RWPE1 (cell line): ENCODE results near the gene CYBC1.
A peak's percentile ranks its signal among the peaks of the same experiment; 100 is the strongest.

ENCODE experiments used
- CTCF ChIA-PET: fragments of 350-600 bp; sonication (Branson Sonifier 250); formaldehyde crosslinking; extraction: SDS; loops from one replicate; lab custom pipeline; 2021; lab: Yijun Ruan, JAX
- POLR2A ChIA-PET: fragments of 400-600 bp; formaldehyde crosslinking; extraction: SDS; loops from one replicate; lab custom pipeline; 2020; ENCODE audit warnings: antibody characterized with exemption; ENCODE audit not compliant: low non-redundant PET; lab: Yijun Ruan, JAX
- DNase-seq: peaks from one replicate; pipeline ENCODE4 v3.0.0; 2012; ENCODE audit warnings: low spot score
- H3K27ac ChIP-seq: fragments of 450-650 bp; 2 replicates; pipeline ENCODE4 v1.5.1; 2017
- TF ChIP-seq, protein P1 (sequence below): fragments of 450-650 bp; conservative IDR thresholded peaks from 2 replicates; pipeline ENCODE4 v1.5.1; 2017; ENCODE audit warnings: low read depth, mild to moderate bottlenecking

CYBC1 gene

DNA sequence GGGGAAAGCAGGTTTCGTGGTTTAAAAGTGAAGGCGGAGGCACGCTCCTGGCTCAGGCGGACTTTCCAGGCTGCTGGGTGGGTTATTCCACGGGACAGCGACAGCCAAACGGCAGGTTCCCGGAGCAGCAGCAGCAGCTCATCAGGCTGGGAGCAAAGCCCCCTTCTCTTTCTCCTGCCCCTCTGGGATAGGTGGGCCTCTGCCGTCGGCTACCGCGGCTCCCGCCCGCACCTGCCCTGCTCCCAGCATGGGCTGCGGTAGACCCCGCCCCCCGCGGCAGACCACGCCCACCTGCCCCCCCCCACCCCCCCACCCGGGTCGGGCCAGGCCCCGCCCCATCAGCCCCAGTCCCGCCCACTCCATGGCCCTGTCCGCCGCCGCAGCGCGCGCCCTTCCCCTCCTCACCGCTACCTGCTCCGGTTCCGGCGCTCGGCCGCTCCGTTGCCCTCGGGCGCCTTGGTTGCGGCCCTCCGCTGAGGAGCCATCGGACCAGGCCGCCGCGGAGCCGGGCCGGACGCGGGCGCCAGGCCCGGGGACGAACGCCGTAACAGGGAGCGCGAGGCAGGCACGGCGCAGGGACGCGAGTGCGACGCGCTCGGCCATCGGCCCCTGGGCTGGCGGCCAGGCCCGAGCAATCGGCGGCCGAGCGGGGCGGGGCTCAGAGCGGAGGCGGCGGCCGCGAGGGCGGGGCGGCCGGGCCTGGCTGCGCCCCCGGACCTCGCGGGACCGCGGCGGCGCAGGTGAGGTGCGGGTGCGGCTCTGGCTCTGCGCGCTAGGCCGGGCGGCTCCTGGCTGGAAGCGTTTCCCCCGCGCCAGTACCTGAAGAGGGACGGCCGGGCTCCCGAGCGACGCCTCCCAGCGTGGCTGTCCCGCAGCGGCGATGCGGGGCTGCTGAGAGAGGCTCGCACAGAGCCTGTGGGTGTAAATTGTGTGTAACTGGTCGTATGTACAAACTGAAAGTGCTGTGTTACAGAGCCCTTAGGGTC lies 32.3 kb downstream of the CYBC1 start, which contains the start of the genes HEXD and OGFOD3:
Gene HEXD (plus strand): TSS at position 347 of the 986 bp plus-strand sequence. CDS start 1,453 bp downstream, outside the sequence.
Gene OGFOD3 (minus strand): TSS at position 586 of the 986 bp plus-strand sequence. CDS start 101 bp downstream, at position 485.
- TF ChIP-seq, protein P1, sequence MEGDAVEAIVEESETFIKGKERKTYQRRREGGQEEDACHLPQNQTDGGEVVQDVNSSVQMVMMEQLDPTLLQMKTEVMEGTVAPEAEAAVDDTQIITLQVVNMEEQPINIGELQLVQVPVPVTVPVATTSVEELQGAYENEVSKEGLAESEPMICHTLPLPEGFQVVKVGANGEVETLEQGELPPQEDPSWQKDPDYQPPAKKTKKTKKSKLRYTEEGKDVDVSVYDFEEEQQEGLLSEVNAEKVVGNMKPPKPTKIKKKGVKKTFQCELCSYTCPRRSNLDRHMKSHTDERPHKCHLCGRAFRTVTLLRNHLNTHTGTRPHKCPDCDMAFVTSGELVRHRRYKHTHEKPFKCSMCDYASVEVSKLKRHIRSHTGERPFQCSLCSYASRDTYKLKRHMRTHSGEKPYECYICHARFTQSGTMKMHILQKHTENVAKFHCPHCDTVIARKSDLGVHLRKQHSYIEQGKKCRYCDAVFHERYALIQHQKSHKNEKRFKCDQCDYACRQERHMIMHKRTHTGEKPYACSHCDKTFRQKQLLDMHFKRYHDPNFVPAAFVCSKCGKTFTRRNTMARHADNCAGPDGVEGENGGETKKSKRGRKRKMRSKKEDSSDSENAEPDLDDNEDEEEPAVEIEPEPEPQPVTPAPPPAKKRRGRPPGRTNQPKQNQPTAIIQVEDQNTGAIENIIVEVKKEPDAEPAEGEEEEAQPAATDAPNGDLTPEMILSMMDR = no peak
- peak; percentile 99 for DNase-seq
- POLR2A ChIA-PET = interaction anchor here (0.6 kb wide), 1 partner anchor 172 kb away, joined by 3 read pairs; no protein-coding TSS in a partner anchor
- CTCF ChIA-PET = interaction anchor here (0.7 to 1.1 kb wide), 2 partner anchors 34 to 130 kb away, joined by 4 to 6 read pairs; no protein-coding TSS in a partner anchor
- peak within 1 kb of the TSS; percentile 85 for H3K27ac ChIP-seq

DNA sequence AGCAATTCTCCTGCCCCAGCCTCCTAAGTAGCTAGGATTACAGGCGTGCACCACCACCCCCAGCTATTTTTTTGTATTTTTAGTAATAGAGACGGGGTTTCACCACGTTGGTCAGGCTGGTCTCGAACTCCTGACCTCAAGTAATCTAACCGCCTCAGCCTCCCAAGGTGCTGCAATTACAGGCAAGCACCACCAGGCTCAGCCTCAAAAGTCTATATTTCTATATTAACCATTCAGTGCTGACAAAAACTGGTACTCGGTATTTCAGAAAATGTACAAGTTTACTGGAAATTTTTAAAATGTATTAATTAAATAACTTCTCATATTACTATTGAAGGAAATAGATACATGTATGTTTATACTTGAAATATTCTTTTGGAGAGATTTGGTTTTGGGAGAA lies 33.8 kb downstream of the CYBC1 start:
- no peak overlapping the region for H3K27ac ChIP-seq
- TF ChIP-seq, protein P1 = no peak
- POLR2A ChIA-PET = no interaction called here
- CTCF ChIA-PET = interaction anchor here (0.9 kb wide), 1 partner anchor 41 kb away, joined by 3 read pairs; no protein-coding TSS in a partner anchor
- no peak for DNase-seq

DNA sequence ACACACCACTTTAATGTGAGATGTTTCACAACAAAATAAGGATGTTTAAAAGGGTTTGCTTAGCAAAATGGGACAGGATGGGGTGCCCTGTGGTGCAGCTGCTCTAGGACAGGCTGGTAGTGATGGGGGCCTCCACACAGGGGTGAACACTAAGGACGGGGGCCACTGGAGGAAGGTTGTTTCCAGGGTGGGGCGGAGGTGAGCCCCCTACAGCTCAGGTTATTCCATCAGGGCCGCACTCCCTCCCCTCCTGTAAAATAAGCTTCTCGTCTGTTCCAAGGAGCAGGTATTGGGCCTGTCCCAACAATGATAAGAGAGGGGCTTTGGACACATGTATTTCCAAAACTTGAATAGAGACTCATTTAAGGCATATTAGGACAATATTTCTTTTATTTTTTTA lies 34.3 kb downstream of the CYBC1 start:
- ChIA-PET POLR2A (no interaction called here), CTCF (interaction anchor here (0.9 kb wide), 1 partner anchor 41 kb away, joined by 3 read pairs; no protein-coding TSS in a partner anchor)
- DNase-seq = no peak
- no peak overlapping the region for H3K27ac ChIP-seq
- TF ChIP-seq, protein P1 = no peak

DNA sequence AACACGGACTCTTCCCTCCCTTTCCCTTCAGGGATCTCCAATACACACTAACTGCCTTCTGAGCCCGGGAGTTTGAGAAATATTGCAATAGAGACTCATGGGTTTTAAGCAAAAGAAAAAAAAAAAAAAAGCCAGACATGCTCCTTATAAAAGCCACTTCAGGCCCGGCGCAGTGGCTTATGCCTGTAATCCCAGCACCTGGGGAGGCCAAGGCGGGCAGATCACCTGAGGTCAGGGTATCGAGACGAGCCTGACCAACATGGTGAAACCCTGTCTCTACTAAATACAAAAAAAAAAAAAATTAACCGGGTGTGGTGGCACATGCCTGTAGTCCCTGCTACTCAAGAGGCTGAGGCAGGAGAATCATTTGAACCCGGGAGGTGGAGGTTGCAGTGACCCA lies 34.8 kb downstream of the CYBC1 start:
- ChIA-PET POLR2A (no interaction called here), CTCF (no interaction called here)

DNA sequence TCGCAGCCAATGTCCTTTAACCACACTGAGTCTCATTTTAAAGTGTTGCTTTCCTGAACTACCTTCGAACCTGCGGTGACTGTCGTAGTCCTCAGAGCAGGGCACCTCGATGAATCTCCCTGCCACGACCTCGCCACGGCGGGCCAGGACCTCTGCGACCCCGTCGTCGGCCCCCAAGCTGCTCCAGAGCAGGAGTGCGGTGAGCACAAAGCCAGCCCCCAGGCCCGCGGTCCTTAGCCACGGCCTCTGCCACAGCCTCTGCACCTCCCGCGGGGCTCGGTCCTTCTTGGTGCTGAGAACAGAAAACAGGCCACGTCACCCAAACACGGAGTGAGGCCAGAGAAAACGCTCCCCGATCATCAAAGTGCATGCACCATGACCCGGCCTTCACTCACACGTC lies 35.2 kb downstream of the CYBC1 start:
- ChIA-PET POLR2A (no interaction called here), CTCF (interaction anchor here (1.8 kb wide), 1 partner anchor 49 kb away, joined by 9 read pairs; no protein-coding TSS in a partner anchor)
- no peak overlapping the region for H3K27ac ChIP-seq
- TF ChIP-seq, protein P1 = no peak
- DNase-seq = no peak

More for the DNA sequence above, 34.8 kb downstream of the CYBC1 start:
- no peak overlapping the region for H3K27ac ChIP-seq
- TF ChIP-seq, protein P1 = no peak
- no peak for DNase-seq
